ENCODE measurements around the gene KLHDC8A. TPM values are rescaled to one million over a fixed set of nuclear protein-coding genes. Genes with fewer than 3 reads are reported as not detected.

The KLHDC8A gene
- polyA plus RNA-seq, 1 donor (not counting 4 experiments of a cell fraction or from before 2014, with no cell fraction given): not detected

- H3K4me3 ChIP-seq (ENCODE audit: control insufficient read depth in 2 of 3, extremely low read depth in 1 of 3, insufficient read depth in 2 of 3, low read depth in 1 of 3, low read length in 3 of 3): no peak overlapping the region
- TF ChIP-seq, protein P1, sequence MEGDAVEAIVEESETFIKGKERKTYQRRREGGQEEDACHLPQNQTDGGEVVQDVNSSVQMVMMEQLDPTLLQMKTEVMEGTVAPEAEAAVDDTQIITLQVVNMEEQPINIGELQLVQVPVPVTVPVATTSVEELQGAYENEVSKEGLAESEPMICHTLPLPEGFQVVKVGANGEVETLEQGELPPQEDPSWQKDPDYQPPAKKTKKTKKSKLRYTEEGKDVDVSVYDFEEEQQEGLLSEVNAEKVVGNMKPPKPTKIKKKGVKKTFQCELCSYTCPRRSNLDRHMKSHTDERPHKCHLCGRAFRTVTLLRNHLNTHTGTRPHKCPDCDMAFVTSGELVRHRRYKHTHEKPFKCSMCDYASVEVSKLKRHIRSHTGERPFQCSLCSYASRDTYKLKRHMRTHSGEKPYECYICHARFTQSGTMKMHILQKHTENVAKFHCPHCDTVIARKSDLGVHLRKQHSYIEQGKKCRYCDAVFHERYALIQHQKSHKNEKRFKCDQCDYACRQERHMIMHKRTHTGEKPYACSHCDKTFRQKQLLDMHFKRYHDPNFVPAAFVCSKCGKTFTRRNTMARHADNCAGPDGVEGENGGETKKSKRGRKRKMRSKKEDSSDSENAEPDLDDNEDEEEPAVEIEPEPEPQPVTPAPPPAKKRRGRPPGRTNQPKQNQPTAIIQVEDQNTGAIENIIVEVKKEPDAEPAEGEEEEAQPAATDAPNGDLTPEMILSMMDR (optimal IDR thresholded peaks at IDR 0.05 in 1 of 3, IDR thresholded peaks at IDR 0.05 in 1 of 3, conservative IDR thresholded peaks at IDR 0.05 in 1 of 3; ENCODE audit: extremely low read depth in 1 of 3, insufficient read depth in 2 of 3, low read length in 3 of 3): peak in 1 of 3 experiments; percentile 12
- TF ChIP-seq EZH2 (IDR thresholded peaks at IDR 0.05; ENCODE audit: low read length): no peak
- FAIRE-seq: peak; percentile 46
- no peak overlapping the region for H3K27ac ChIP-seq (ENCODE audit: control insufficient read depth, insufficient read depth, low read length)
- peaks cover 29% of the 10 kb centered on the region for H3K4me1 ChIP-seq (ENCODE audit: control insufficient read depth, extremely low read depth, insufficient read depth, low read length)
- H3K36me3 ChIP-seq (ENCODE audit: control insufficient read depth in 2 of 2, extremely low read depth in 1 of 2, insufficient read depth in 2 of 2, low read length in 2 of 2): no peaks in the 10 kb centered on the region
- H4K20me1 ChIP-seq (ENCODE audit: control insufficient read depth, extremely low read depth, insufficient read depth, low read length): no peaks in the 10 kb centered on the region
- no peak overlapping the region for H3K4me2 ChIP-seq (ENCODE audit: control insufficient read depth, extremely low read depth, insufficient read depth, low read depth, low read length)
- no peaks in the 10 kb centered on the region for H3K9me3 ChIP-seq (ENCODE audit: control insufficient read depth, low read depth, low read length)
- dilution Hi-C loops (cut with MboI; ENCODE audit: extremely low pct_ligation_motif_present, low sequenced_read_pairs): no loop called here
- H3K9me1 ChIP-seq (ENCODE audit: control insufficient read depth, extremely low read depth, insufficient read depth, low read length): no peaks in the 10 kb centered on the region
- no peak overlapping the region for H2AFZ ChIP-seq (ENCODE audit: control insufficient read depth, low read length)
- no peaks in the 10 kb centered on the region for H3K79me2 ChIP-seq (ENCODE audit: control insufficient read depth, insufficient read depth, low read length)
- no peak overlapping the region for H3K9ac ChIP-seq (ENCODE audit: control insufficient read depth, extremely low read depth, insufficient read depth, low read length)
- peaks cover 13% of the 10 kb centered on the region for H3K27me3 ChIP-seq (ENCODE audit: control insufficient read depth, extremely low read depth, insufficient read depth, low read length)
- DNase-seq (ENCODE audit: low read depth, low spot score): no peak
Measured at GRCh38 chr1:205375835-205376545, 19.3 kb upstream of the KLHDC8A start.

- H3K4me1 ChIP-seq (ENCODE audit: control insufficient read depth, extremely low read depth, insufficient read depth, low read length): peaks cover 29% of the 10 kb centered on the region
- peaks cover 13% of the 10 kb centered on the region for H3K27me3 ChIP-seq (ENCODE audit: control insufficient read depth, extremely low read depth, insufficient read depth, low read length)
- no peaks in the 10 kb centered on the region for H3K9me1 ChIP-seq (ENCODE audit: control insufficient read depth, extremely low read depth, insufficient read depth, low read length)
- peak overlapping the region in 2 of 3 experiments; percentile 6 to 44 for H3K4me3 ChIP-seq (ENCODE audit: control insufficient read depth in 2 of 3, extremely low read depth in 1 of 3, insufficient read depth in 2 of 3, low read depth in 1 of 3, low read length in 3 of 3)
- H3K9ac ChIP-seq (ENCODE audit: control insufficient read depth, extremely low read depth, insufficient read depth, low read length): no peak overlapping the region
- peak overlapping the region; percentile 71 for H3K4me2 ChIP-seq (ENCODE audit: control insufficient read depth, extremely low read depth, insufficient read depth, low read depth, low read length)
- no peaks in the 10 kb centered on the region for H3K9me3 ChIP-seq (ENCODE audit: control insufficient read depth, low read depth, low read length)
- H3K79me2 ChIP-seq (ENCODE audit: control insufficient read depth, insufficient read depth, low read length): no peaks in the 10 kb centered on the region
- dilution Hi-C loops (cut with MboI; ENCODE audit: extremely low pct_ligation_motif_present, low sequenced_read_pairs): no loop called here
- FAIRE-seq (peak; percentile 83), DNase-seq (ENCODE audit: low read depth, low spot score) (no peak)
- no peak overlapping the region for H2AFZ ChIP-seq (ENCODE audit: control insufficient read depth, low read length)
- H3K36me3 ChIP-seq (ENCODE audit: control insufficient read depth in 2 of 2, extremely low read depth in 1 of 2, insufficient read depth in 2 of 2, low read length in 2 of 2): no peaks in the 10 kb centered on the region
- TF ChIP-seq, protein P1 (optimal IDR thresholded peaks at IDR 0.05 in 1 of 3, IDR thresholded peaks at IDR 0.05 in 1 of 3, conservative IDR thresholded peaks at IDR 0.05 in 1 of 3; ENCODE audit: extremely low read depth in 1 of 3, insufficient read depth in 2 of 3, low read length in 3 of 3): no peak
- no peak for TF ChIP-seq EZH2 (IDR thresholded peaks at IDR 0.05; ENCODE audit: low read length)
- peak overlapping the region; percentile 28 for H3K27ac ChIP-seq (ENCODE audit: control insufficient read depth, insufficient read depth, low read length)
- H4K20me1 ChIP-seq (ENCODE audit: control insufficient read depth, extremely low read depth, insufficient read depth, low read length): no peaks in the 10 kb centered on the region
Measured at GRCh38 chr1:205374210-205375078, 17.7 kb upstream of the KLHDC8A start.

Measured in keratinocyte (primary cell).